HepG2 (cell line): ENCODE results near the gene KLF16. TPM values are rescaled to one million over a fixed set of nuclear protein-coding genes. Genes with fewer than 3 reads are reported as not detected.

Experiments used
- BCLAF1 ChIP-seq: fragments of 450-650 bp; IDR thresholded peaks from 2 replicates; pipeline ENCODE4 v1.6.1; 2017; ENCODE audit warnings: mild to moderate bottlenecking
- JARID2 ChIP-seq: sonication (generic); formaldehyde crosslinking; IDR thresholded peaks from 2 replicates; pipeline ENCODE4 v1.8.1; 2023; ENCODE audit warnings: missing genetic modification reagents, inconsistent platforms; ENCODE audit not compliant: insufficient replicate concordance
- NFYC ChIP-seq: IDR thresholded peaks from 2 replicates; pipeline ENCODE4 v1.6.1; 2016; ENCODE audit warnings: missing genetic modification reagents, missing compliant biosample characterization
- PREB ChIP-seq: sonication (generic); formaldehyde crosslinking; IDR thresholded peaks from 2 replicates; pipeline ENCODE4 v1.4.0; 2020; ENCODE audit warnings: missing genetic modification reagents
- RERE ChIP-seq: IDR thresholded peaks from 2 replicates; pipeline ENCODE4 v1.6.1; 2016; ENCODE audit warnings: low read depth, missing genetic modification reagents, missing compliant biosample characterization
- THAP9 ChIP-seq: sonication (generic); formaldehyde crosslinking; IDR thresholded peaks from 2 replicates; pipeline ENCODE4; 2020; ENCODE audit warnings: missing genetic modification reagents, mild to moderate bottlenecking, borderline replicate concordance
- YEATS2 ChIP-seq: sonication (generic); formaldehyde crosslinking; IDR thresholded peaks from 2 replicates; pipeline ENCODE4 v1.4.0; 2020; ENCODE audit warnings: missing genetic modification reagents, borderline replicate concordance
- ZBTB10 ChIP-seq: sonication (generic); formaldehyde crosslinking; IDR thresholded peaks from 2 replicates; pipeline ENCODE4 v1.4.0; 2020; ENCODE audit warnings: missing genetic modification reagents, borderline replicate concordance
- ZNF101 ChIP-seq: sonication (generic); formaldehyde crosslinking; IDR thresholded peaks from 2 replicates; pipeline ENCODE4 v1.4.0; 2020; ENCODE audit warnings: mild to moderate bottlenecking, low read depth, missing genetic modification reagents, borderline replicate concordance
- ZNF441 ChIP-seq: sonication (generic); formaldehyde crosslinking; IDR thresholded peaks from 2 replicates; pipeline ENCODE4 v1.7.0; 2021; ENCODE audit warnings: missing genetic modification reagents, borderline replicate concordance
- ZNF558 ChIP-seq: sonication (generic); formaldehyde crosslinking; IDR thresholded peaks from 2 replicates; pipeline ENCODE4 v1.9.0; 2022; ENCODE audit warnings: mild to moderate bottlenecking, missing genetic modification reagents, borderline replicate concordance
- polyA plus RNA-seq, 8 experiments: library from polyadenylated mRNA; depleted of rRNA in 3 of 8; stranded (reverse) in 7 of 8; unstranded in 1 of 8; fragments of >200 nt; fragmentation: Illumina TruSeq in 4 of 8; extraction: Trizol in 4 of 8; gene quantifications; 2 replicates each; pipeline versions ENCODE4 v1.2.1 to v1.2.3, GENCODE V29; 2011 to 2016; ENCODE audit warnings: low read depth in 4 of 8, missing spikeins in 1 of 8, mixed read lengths in 1 of 8; ENCODE audit not compliant: insufficient read depth in 1 of 8
- total RNA-seq, 5 experiments: library from RNA; depleted of rRNA; stranded (reverse); fragments of >200 nt; fragmentation: Illumina TruSeq; extraction: Trizol; gene quantifications; 2 replicates each; pipeline ENCODE4 v1.2.3, GENCODE V29; 2016; ENCODE audit warnings: low read depth in 1 of 5

The KLF16 gene
- total and polyA plus RNA-seq, 2 of the 13 experiments (the other 11 are each of a cell fraction or from before 2014, with no cell fraction given) = 3.5 to 6.7 TPM

- TF ChIP-seq YEATS2 (CRISPR knock-in tag) = peak; percentile 92
- TF ChIP-seq ZNF441 = 0 out of 2 replicates have a peak, but pooled peaks have one; percentile 20
- no peak; the same call in 1 of the 2 replicates for TF ChIP-seq ZNF101 (CRISPR knock-in tag)
- TF ChIP-seq ZNF558 = 0 out of 2 replicates have a peak, but pooled peaks have one; percentile 36
- 0 out of 2 replicates have a peak, but pooled peaks have one; percentile 37 for TF ChIP-seq RERE (CRISPR knock-in tag)
- TF ChIP-seq ZBTB10 (CRISPR knock-in tag) = no peak
- TF ChIP-seq THAP9 = peak; percentile 56; the same call in 1 of the 2 replicates
- no peak for TF ChIP-seq PREB (CRISPR knock-in tag)
- no peak for TF ChIP-seq BCLAF1
- peak; percentile 16 for TF ChIP-seq JARID2 (CRISPR knock-in tag)
- peak; percentile 46 for TF ChIP-seq NFYC
Measured at GRCh38 chr19:1875646-1876495, 12.5 kb upstream of the KLF16 start (continued).
